ENCODE data around the gene ZDHHC11. TPM values are rescaled to one million over a fixed set of nuclear protein-coding genes. Genes with fewer than 3 reads are reported as not detected.
"Not testable (repeated sequence)": the region's sequence is repeated elsewhere in the genome, so short reads cannot be mapped to it uniquely, and the experiment has no call there.

ZDHHC11 gene
- total and polyA plus RNA-seq, 12 donors: 0.57 to 8.6 (median 2.9) TPM; not detected in 2

DNA sequence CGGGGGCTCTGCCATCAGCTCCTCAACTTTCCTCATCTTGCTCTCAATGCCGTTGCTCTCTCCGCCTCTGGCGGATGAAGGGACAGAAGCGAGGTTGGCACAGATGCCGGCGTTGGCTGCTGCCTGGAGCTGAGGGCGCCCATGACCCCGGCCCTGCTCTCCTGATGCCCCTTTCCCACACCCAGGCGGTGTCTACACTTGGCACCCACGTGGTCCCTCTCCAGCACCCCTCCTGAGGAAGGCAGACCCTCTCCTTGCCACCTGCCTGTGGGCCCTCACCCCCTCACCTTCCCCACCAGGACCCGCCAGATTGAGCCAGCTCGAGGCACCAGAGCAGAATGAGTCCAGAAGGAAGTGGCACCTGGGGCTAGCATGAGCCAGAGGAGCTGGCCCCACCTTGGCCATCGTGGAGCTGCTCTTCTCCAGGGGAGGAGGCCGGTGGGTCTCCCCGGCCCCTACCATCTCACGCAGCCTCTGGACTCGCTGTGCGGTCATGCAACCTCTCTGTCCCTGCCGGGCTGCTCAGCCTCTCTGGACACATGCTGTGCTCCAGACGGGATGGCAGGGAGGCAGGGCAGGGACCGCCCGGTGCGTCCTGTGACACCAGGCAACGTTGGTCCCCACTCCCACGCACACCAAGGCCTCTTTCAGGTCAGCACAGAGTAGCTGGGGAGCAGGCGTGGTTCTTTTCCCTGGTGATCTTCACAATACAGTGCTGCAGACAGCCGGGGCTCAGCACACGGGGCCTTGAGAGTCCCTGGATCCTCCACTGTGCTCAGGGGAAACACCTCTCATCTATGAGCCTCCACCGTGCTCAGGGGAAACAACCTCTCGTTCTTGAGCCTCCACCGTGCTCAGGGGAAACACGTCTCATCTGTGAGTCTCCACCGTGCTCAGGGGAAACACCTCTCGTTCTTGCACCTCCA, 4.8 kb downstream of the ZDHHC11 start:
- H3K27me3 ChIP-seq; H3K36me3 ChIP-seq (replicated peaks in 1 of 2); H3K4me1 ChIP-seq (replicated peaks in 1 of 2); H3K9me3 ChIP-seq (replicated peaks in 1 of 3); H3K4me3 ChIP-seq; H3K27ac ChIP-seq; intact Hi-C loops (cut with DNase I): not testable (repeated sequence)
- 72 to 77% (median 76%) methylated on average over 9 to 23 of the region's 35 CpGs for WGBS, 4 donors
- DNase-seq: peak in 2 of 7 donors; percentile 4 to 10

DNA sequence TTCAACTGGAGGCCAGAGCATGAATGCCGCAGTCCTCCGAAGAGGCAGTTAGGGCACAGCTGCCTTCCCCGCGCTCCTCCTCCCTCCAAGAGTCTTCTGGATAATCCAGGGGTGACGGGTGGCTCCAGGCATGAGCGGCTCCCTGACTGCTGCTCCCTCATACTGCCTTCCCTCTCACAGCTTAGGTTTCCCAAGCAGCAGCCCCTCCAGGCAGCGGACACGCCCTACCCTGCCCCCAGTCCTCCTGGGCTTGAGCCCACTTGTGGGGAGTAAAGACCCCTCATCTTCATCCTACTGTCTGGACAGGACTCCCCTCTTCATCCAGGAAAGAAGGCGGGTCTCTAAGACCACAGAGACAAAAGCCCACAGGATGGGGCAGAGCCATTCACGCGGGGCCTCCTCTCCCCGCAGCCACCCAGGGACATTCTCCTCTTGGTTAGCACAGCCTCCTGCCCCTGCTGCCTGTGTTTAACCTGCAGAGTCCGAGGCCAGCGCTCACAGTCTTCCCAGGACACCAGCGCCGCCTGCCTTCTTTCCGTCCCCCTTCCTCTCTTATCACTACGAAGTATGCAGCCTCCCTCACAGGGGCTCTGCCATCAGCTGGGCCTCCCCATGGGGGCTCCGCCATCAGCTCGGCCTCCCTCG, 5.6 kb downstream of the ZDHHC11 start:
- H3K27ac ChIP-seq; H3K4me3 ChIP-seq; H3K36me3 ChIP-seq (replicated peaks in 1 of 2); H3K27me3 ChIP-seq; H3K9me3 ChIP-seq (replicated peaks in 1 of 3); intact Hi-C loops (cut with DNase I); H3K4me1 ChIP-seq (replicated peaks in 1 of 2): not testable (repeated sequence)
- peak in 5 of 7 donors; percentile 3 to 23 (median 11) for DNase-seq
- WGBS, 4 donors: 74 to 84% (median 78%) methylated on average over 12 to 17 of the region's 21 CpGs

DNA sequence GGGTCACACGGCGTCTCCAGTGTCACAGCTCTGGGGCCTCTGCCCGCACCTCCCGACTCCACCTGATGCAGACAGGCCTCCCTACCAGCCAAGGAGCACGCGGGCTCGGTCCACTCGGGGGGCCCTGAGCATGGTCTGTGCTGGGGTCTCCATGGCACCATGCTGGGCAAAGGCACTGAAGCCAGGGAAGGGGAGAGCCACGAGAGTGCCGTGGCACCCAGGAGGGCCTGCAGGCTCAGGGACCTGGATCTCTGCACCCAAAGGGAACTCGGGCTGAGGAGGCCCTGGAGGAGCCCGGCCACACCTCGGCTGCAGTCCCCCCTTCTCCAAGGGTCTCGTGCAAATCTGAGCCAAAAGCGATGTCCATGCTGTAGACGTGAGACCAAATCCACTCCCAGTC, 6.4 kb downstream of the ZDHHC11 start:
- H3K9me3 ChIP-seq (replicated peaks in 1 of 3); H3K4me1 ChIP-seq (replicated peaks in 1 of 2); H3K27ac ChIP-seq; H3K27me3 ChIP-seq; intact Hi-C loops (cut with DNase I); H3K36me3 ChIP-seq (replicated peaks in 1 of 2); H3K4me3 ChIP-seq: not testable (repeated sequence)
- 83 to 88% (median 86%) methylated on average over 10 to 14 of the region's 16 CpGs for WGBS, 4 donors
- peak in 5 of 7 donors; percentile 4 to 39 (median 11) for DNase-seq

DNA sequence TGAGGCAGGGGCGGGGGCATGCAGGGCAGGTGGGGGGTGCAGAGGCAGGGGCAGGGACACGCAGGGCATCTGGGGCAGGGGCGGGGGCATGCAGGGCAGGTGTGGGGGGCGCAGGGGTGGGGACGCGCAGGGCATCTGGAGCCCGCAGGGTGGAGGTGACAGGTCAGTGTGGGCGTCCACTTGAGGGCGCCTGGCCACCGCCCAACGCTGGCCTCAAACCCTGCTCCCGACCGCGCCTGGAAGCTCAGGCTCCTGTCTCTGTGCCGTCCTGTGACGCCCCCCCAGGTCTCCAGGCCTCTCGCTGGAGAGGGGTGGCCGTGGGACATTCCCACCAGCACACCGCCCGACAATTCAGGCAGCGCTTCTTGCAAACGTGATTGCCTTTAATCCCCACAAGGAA, 6.9 kb downstream of the ZDHHC11 start:
- H3K4me3 ChIP-seq; H3K4me1 ChIP-seq (replicated peaks in 1 of 2); H3K36me3 ChIP-seq (replicated peaks in 1 of 2); H3K9me3 ChIP-seq (replicated peaks in 1 of 3); H3K27ac ChIP-seq; H3K27me3 ChIP-seq; intact Hi-C loops (cut with DNase I): not testable (repeated sequence)
- whole genome bisulfite sequencing, 4 donors: 67 to 84% (median 80%) methylated on average over 14 to 22 of the region's 22 CpGs
- DNase-seq: peak in 6 of 7 donors; percentile 6 to 36 (median 12)

DNA sequence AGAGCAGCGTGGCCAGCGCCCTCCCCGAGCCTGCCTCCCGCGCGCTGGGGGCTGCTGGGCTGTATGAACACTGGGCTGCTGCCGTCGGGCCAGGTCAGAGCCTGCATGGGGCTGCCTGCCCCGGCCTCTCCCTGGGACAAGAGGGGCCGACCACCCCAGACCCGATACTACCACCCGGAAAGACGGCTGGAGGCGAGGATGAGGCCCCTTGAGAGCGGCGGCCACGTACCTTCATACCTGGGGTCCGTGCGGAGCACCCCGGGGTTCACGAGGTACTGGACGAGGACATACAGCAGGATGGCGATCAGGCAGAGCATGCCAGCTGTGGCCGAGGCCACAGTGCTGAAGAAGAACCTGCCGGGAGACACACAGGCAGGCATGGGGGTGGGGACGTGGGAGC, 7.4 kb downstream of the ZDHHC11 start:
- H3K4me1 ChIP-seq (replicated peaks in 1 of 2); H3K36me3 ChIP-seq (replicated peaks in 1 of 2); H3K9me3 ChIP-seq (replicated peaks in 1 of 3); intact Hi-C loops (cut with DNase I); H3K27me3 ChIP-seq; H3K4me3 ChIP-seq; H3K27ac ChIP-seq: not testable (repeated sequence)
- 86 to 94% (median 91%) methylated on average over 11 to 15 of the region's 26 CpGs; no CpG with 5 or more reads in 1 of the 4 donors for WGBS, 4 donors
- peak in 5 of 7 donors; percentile 5 to 46 (median 10) for DNase-seq

DNA sequence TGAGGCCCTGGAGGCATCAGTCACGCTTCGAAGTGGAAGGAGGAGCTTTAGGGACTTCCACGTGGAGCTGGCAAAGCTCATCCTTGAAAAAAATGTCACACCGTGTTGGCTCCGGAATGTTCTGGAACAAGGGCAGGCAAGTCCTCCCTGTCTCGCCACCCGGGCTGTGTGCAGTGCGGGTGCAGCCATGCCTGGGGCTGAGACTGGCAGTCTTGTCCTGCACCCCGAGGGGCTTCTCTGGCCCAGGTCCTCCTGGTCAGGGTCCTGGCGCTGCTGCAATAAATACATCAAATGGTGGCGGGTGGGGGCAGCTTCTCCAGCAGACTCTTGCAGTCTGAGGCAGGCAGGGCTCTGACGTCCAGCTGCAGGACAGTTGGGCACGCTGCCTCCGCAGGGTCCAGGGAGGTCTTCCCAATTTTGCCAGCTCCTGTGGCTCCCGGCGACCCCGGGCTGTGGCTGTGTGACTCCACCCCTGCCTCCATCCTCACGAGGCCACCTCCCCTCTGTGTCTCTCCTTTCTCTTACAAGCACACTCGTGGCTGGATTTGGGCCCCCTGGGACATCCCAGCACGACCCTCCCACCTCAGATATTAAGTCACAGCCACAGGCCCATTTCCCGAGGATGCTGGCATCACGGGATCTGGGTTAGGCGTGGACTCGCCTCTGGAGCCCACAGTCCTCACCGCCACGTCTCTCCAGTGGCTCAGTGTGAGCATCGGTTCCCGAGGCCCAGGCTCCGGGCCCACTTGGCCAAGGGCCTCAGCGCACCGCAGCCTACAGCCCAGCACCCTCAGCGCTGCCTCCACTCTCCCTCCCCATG, 8.2 kb downstream of the ZDHHC11 start:
- intact Hi-C loops (cut with DNase I); H3K9me3 ChIP-seq (replicated peaks in 1 of 3); H3K4me3 ChIP-seq; H3K27me3 ChIP-seq; H3K4me1 ChIP-seq (replicated peaks in 1 of 2); H3K36me3 ChIP-seq (replicated peaks in 1 of 2); H3K27ac ChIP-seq: not testable (repeated sequence)
- WGBS, 4 donors: 80 to 88% (median 83%) methylated on average over 21 to 27 of the region's 32 CpGs
- peak in 6 of 7 donors; percentile 3 to 40 (median 7) for DNase-seq

DNA sequence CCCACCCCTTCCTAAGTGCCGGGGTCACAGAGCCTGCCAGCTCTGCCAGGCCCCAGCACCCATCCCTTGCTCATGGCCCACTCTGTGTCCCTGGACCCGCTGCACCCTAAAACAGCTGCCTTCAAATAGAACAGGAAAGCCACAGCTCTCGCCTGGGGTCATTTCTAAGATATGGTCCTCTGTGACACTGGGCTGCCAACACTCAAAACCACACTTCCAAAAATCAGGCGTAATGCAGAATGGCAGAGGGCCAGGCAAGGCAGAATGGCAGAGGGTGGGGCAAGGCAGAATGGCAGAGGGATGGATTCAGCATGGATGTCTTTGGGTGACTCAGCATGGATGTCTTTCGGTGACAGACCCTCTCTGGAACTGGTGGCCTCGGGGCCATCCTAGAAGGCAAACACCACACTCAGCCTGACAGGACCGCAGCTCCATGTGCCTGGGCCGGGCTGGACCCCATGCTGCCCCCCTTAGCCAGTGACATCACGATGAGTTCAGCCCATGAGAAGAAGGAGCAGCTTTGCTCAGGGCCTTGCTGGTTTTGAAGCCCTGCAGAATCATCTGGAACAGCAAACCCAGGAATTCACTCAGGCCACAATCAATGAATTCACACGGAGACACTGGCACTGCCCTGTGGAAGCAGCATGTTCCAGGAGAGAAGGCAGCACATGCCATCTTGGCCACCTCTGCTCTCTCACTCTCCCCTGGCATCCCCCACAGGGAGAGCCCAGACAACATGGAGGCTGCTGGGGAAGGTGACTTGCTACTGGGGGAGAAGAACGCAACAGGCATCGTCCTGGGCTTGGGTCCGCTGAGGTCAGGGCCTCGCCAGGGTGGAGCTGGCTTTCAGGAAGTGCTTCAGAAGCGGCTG, 9.0 kb downstream of the ZDHHC11 start:
- H3K4me1 ChIP-seq (replicated peaks in 1 of 2); H3K27me3 ChIP-seq; H3K27ac ChIP-seq; H3K36me3 ChIP-seq (replicated peaks in 1 of 2); H3K9me3 ChIP-seq (replicated peaks in 1 of 3); intact Hi-C loops (cut with DNase I); H3K4me3 ChIP-seq: not testable (repeated sequence)
- 82 to 92% (median 84%) methylated on average over 10 to 14 of the region's 15 CpGs for WGBS, 4 donors
- DNase-seq: peak in 6 of 7 donors; percentile 5 to 27 (median 12)

DNA sequence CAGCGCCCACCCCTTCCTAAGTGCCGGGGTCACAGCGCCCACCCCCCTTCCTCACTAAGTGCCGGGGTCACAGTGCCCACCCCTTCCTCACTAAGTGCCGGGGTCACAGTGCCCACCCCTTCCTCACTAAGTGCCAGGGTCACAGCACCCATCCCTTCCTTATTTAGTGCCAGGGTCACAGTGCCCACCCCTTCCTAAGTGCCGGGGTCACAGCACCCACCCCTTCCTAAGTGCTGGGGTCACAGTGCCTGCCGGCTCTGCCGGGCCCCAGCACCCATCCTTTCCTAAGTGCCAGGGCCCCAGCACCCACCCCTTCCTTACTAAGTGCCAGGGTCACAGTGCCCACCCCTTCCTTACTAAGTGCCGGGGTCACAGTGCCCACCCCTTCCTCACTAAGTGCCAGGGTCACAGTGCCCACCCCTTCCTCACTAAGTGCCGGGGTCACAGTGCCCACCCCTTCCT, 9.8 kb downstream of the ZDHHC11 start:
- WGBS, 4 donors: 86 to 94% (median 92%) methylated on average over 6 to 10 of the region's 10 CpGs
- peak in 3 of 7 donors; percentile 0 to 10 (median 4) for DNase-seq

DNA sequence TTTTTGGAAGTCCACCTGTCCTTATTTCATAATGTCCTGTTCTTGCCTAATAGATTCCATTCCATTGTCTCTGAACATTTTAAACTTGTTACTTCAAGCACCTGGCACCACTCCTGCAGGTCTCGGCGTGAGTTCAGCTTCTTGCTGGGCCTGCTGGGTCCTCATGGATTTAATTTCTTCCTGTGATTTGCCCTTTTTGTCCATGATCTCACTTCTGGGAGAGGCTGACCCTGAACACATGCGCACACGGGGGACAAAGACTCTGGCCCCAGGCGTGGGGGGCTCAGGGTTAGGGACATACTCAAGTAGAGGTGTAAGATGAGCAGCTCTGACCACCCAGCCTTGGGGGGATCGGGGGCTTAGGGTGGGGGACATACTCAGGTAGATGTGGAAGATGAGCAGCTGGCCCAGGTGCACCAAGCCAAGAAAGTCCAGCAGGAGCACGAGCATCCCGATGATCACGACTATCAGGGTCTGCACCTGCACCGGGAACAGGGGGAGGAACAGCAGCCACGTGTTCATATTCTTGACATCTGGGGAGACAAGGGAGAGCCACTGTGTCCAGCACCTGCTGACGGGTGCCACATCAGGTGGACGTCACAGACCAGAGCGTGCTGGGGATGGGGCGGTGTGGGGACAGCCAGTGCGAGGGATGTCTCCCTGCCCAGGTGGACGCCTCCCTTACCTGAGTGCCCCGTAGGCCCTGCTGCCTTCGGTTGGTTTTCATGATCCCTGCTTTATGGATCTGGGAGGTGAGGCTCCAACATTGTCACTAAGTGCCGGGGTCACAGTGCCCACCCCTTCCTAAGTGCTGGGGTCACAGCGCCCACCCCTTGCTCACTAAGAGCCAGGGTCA, 10.4 kb downstream of the ZDHHC11 start:
- H3K4me1 ChIP-seq (replicated peaks in 1 of 2); H3K27me3 ChIP-seq; intact Hi-C loops (cut with DNase I); H3K9me3 ChIP-seq (replicated peaks in 1 of 3); H3K36me3 ChIP-seq (replicated peaks in 1 of 2); H3K4me3 ChIP-seq; H3K27ac ChIP-seq: not testable (repeated sequence)
- 84 to 89% (median 86%) methylated on average over 13 to 21 of the region's 21 CpGs for WGBS, 4 donors
- peak in 5 of 7 donors; percentile 9 to 48 (median 15) for DNase-seq

More for the DNA sequence above, 9.8 kb downstream of the ZDHHC11 start:
- intact Hi-C loops (cut with DNase I); H3K4me1 ChIP-seq (replicated peaks in 1 of 2); H3K36me3 ChIP-seq (replicated peaks in 1 of 2); H3K27ac ChIP-seq; H3K9me3 ChIP-seq (replicated peaks in 1 of 3); H3K4me3 ChIP-seq; H3K27me3 ChIP-seq: not testable (repeated sequence)
